Prostate gland (tissue), 2 donors: ENCODE results near the gene KRTAP10-2.

Experiments
- CTCF ChIP-seq, 4 experiments: fragments of 200-600 bp in 2 of 4; fragments of 450-650 bp in 2 of 4; sonication (generic) in 2 of 4; IDR thresholded peaks; 1 replicate in 3 of 4; 2 replicates in 1 of 4; pipeline ENCODE4 v1.5.1; 2016 to 2019; ENCODE audit warnings: antibody characterized with exemption in 4 of 4, mild to moderate bottlenecking in 2 of 4, moderate library complexity in 2 of 4
- POLR2A ChIP-seq: fragments of 450-650 bp; IDR thresholded peaks from one replicate; pipeline ENCODE4 v1.6.1; 2016; ENCODE audit warnings: antibody characterized with exemption, mild to moderate bottlenecking
- POLR2AphosphoS5 ChIP-seq: sonication (generic); formaldehyde crosslinking; IDR thresholded peaks from one replicate; pipeline ENCODE4 v1.6.1; 2017; ENCODE audit warnings: antibody characterized with exemption

GRCh38 chr21:44511938-44512275 is 39.4 kb downstream of the KRTAP10-2 start:
- TF ChIP-seq CTCF (IDR thresholded peaks at IDR 0.05) (no peak), POLR2A (no peak), POLR2AphosphoS5 (no peak)
